H1 (cell line): ENCODE measurements around the gene DHRS4L2. TPM values are rescaled to one million over a fixed set of nuclear protein-coding genes. Genes with fewer than 3 reads are reported as not detected.

Experiments
- CTCF ChIA-PET: fragments of 300-600 bp; sonication (Branson Sonifier 250); formaldehyde crosslinking; loops from one replicate; lab custom pipeline; 2021; ENCODE audit not compliant: partially characterized antibody; lab: Charles Lee
- POLR2A ChIA-PET: fragments of 300-600 bp; sonication (Branson Sonifier 250); formaldehyde crosslinking; loops from one replicate; lab custom pipeline; 2021; ENCODE audit warnings: inconsistent platforms; ENCODE audit not compliant: partially characterized antibody; lab: Charles Lee
- DNase-seq, 2 experiments: peaks; one replicate each; pipeline versions ENCODE4 v3.0.0 to v3.0.0-alpha.2; 2010 to 2022; ENCODE audit warnings: low spot score in 2 of 2, low read depth in 1 of 2, mixed read lengths in 1 of 2
- FAIRE-seq: peaks from 2 replicates; lab custom pipeline; 2011; peaks lifted over from hg19 to GRCh38; lab: Jason Lieb, UNC
- H2AFZ ChIP-seq: 2 replicates; pipeline ENCODE4 v1.8.1; 2012; ENCODE audit warnings: low read length, inconsistent platforms
- H2AK5ac ChIP-seq: 2 replicates; pipeline ENCODE4 v1.6.1; 2013; ENCODE audit warnings: low read depth, low read length
- H2BK120ac ChIP-seq: replicated peaks from 2 replicates; pipeline ENCODE3; 2013; ENCODE audit warnings: low read depth, low read length, inconsistent platforms
- H2BK12ac ChIP-seq: 2 replicates; pipeline ENCODE4 v1.6.1; 2013; ENCODE audit warnings: low read depth, low read length
- H2BK15ac ChIP-seq: 2 replicates; pipeline ENCODE4 v1.6.1; 2013; ENCODE audit warnings: low read length
- H2BK20ac ChIP-seq: 2 replicates; pipeline ENCODE4 v1.6.1; 2013; ENCODE audit warnings: low read length
- H2BK5ac ChIP-seq: 2 replicates; pipeline ENCODE4 v1.6.1; 2013; ENCODE audit warnings: low read depth, low read length
- H3K14ac ChIP-seq: 2 replicates; pipeline ENCODE4 v1.6.1; 2013; ENCODE audit warnings: inconsistent platforms; ENCODE audit not compliant: insufficient read length
- H3K18ac ChIP-seq: 2 replicates; pipeline ENCODE4 v1.6.1; 2013; ENCODE audit warnings: low read length; ENCODE audit errors: extremely low read depth
- H3K23ac ChIP-seq: 2 replicates; pipeline ENCODE4 v1.6.1; 2013; ENCODE audit warnings: inconsistent platforms; ENCODE audit not compliant: insufficient read length
- H3K23me2 ChIP-seq: 2 replicates; pipeline ENCODE4 v1.6.1; 2013; ENCODE audit warnings: low read depth, low read length
- H3K27ac ChIP-seq: 2 replicates; pipeline ENCODE4 v1.6.1; 2011; ENCODE audit warnings: low read depth, low read length, inconsistent platforms
- H3K27me3 ChIP-seq, 4 experiments: replicated peaks in 1 of 4; 1 replicate in 1 of 4; 2 replicates in 3 of 4; pipeline versions ENCODE4 v1.6.1 to v1.8.1; 2011 to 2013; ENCODE audit warnings: low read length in 3 of 4, mild to moderate bottlenecking in 3 of 4, inconsistent platforms in 2 of 4, mixed read lengths in 2 of 4, moderate library complexity in 1 of 4; ENCODE audit not compliant: control insufficient read depth in 3 of 4, insufficient read depth in 3 of 4; ENCODE audit errors: extremely low read depth in 1 of 4
- H3K36me3 ChIP-seq, 4 experiments: 2 replicates each; pipeline versions ENCODE4 v1.6.1 to v1.8.1; 2011 to 2013; ENCODE audit warnings: mild to moderate bottlenecking in 4 of 4, low read length in 3 of 4, moderate library complexity in 2 of 4, control low read depth in 1 of 4, inconsistent platforms in 1 of 4; ENCODE audit not compliant: insufficient read depth in 4 of 4, control insufficient read depth in 2 of 4
- H3K4ac ChIP-seq: replicated peaks from 2 replicates; pipeline ENCODE3; 2013; ENCODE audit warnings: low read length, low read depth, mixed read lengths, inconsistent platforms; ENCODE audit not compliant: insufficient read length
- H3K4me1 ChIP-seq, 4 experiments: replicated peaks in 1 of 4; 1 replicate in 1 of 4; 2 replicates in 3 of 4; pipeline versions ENCODE4 v1.6.1 to v1.8.1; 2011 to 2013; ENCODE audit warnings: low read length in 3 of 4, inconsistent platforms in 2 of 4, mixed read lengths in 1 of 4; ENCODE audit not compliant: insufficient read depth in 4 of 4, control insufficient read depth in 3 of 4
- H3K4me2 ChIP-seq, 2 experiments: 2 replicates each; pipeline versions ENCODE4 v1.6.1 to v1.8.1; 2011 to 2013; ENCODE audit warnings: low read depth in 2 of 2, low read length in 2 of 2, control low read depth in 1 of 2, inconsistent platforms in 1 of 2, mild to moderate bottlenecking in 1 of 2; ENCODE audit not compliant: insufficient read depth in 1 of 2
- H3K4me3 ChIP-seq, 4 experiments: fragments of 200-600, 300-600 bp in 1 of 4; sonication (generic), shearing (Covaris generic), sonication (Bioruptor Twin) in 1 of 4; 2 replicates each; pipeline versions ENCODE4 v1.5.1 to v1.8.1; 2011 to 2016; ENCODE audit warnings: low read length in 4 of 4, low read depth in 3 of 4, control low read depth in 2 of 4, inconsistent platforms in 2 of 4, mild to moderate bottlenecking in 2 of 4, mixed read lengths in 1 of 4, moderate library complexity in 1 of 4; ENCODE audit not compliant: insufficient read depth in 2 of 4; ENCODE audit errors: extremely low read depth in 1 of 4
- H3K56ac ChIP-seq: replicated peaks from 2 replicates; pipeline ENCODE3; 2013; ENCODE audit warnings: low read depth, mild to moderate bottlenecking, mixed read lengths, low read length, inconsistent platforms; ENCODE audit not compliant: insufficient read length
- H3K79me1 ChIP-seq: 2 replicates; pipeline ENCODE4 v1.6.1; 2013; ENCODE audit warnings: low read depth, low read length, control low read depth
- H3K79me2 ChIP-seq, 2 experiments: 2 replicates each; pipeline versions ENCODE4 v1.6.1 to v1.8.1; 2012 to 2013; ENCODE audit warnings: low read length in 2 of 2, mild to moderate bottlenecking in 2 of 2, inconsistent platforms in 1 of 2; ENCODE audit not compliant: insufficient read depth in 2 of 2, control insufficient read depth in 1 of 2
- H3K9ac ChIP-seq, 4 experiments: replicated peaks in 1 of 4; 1 replicate in 1 of 4; 2 replicates in 3 of 4; pipeline versions ENCODE4 v1.6.1 to v1.8.1; 2011 to 2013; ENCODE audit warnings: low read depth in 3 of 4, low read length in 3 of 4, control low read depth in 2 of 4, mild to moderate bottlenecking in 2 of 4, moderate library complexity in 2 of 4, inconsistent platforms in 1 of 4; ENCODE audit errors: extremely low read depth in 1 of 4
- H3K9me3 ChIP-seq, 2 experiments: 2 replicates each; pipeline versions ENCODE4 v1.6.1 to v1.8.1; 2012 to 2013; ENCODE audit warnings: mild to moderate bottlenecking in 2 of 2, moderate library complexity in 2 of 2, control low read depth in 1 of 2, inconsistent platforms in 1 of 2, low read depth in 1 of 2, low read length in 1 of 2, mixed read lengths in 1 of 2; ENCODE audit not compliant: insufficient read depth in 2 of 2
- H4K20me1 ChIP-seq, 2 experiments: replicated peaks in 1 of 2; 2 replicates each; pipeline versions ENCODE3 to v1.8.1; 2011 to 2013; ENCODE audit warnings: inconsistent platforms in 2 of 2, low read length in 2 of 2, mild to moderate bottlenecking in 1 of 2; ENCODE audit not compliant: insufficient read depth in 2 of 2, control insufficient read depth in 1 of 2
- H4K5ac ChIP-seq: 2 replicates; pipeline ENCODE4 v1.6.1; 2013; ENCODE audit warnings: low read length, low read depth, mixed read lengths, inconsistent platforms; ENCODE audit not compliant: insufficient read length
- H4K8ac ChIP-seq: 2 replicates; pipeline ENCODE4 v1.8.0; 2013; ENCODE audit warnings: mild to moderate bottlenecking, moderate library complexity, low read length, inconsistent platforms; ENCODE audit not compliant: insufficient read depth; ENCODE audit errors: extremely low read depth
- H4K91ac ChIP-seq: replicated peaks from 2 replicates; pipeline ENCODE3; 2013; ENCODE audit warnings: low read length, mixed read lengths, inconsistent platforms; ENCODE audit not compliant: insufficient read length
- CREB1 ChIP-seq: IDR thresholded peaks from 2 replicates; pipeline ENCODE4 v1.6.1; 2012; ENCODE audit warnings: inconsistent platforms
- CTBP2 ChIP-seq: IDR thresholded peaks from 2 replicates; pipeline ENCODE4 v1.7.0; 2011; ENCODE audit warnings: borderline replicate concordance, mild to moderate bottlenecking, moderate library complexity, mixed read lengths, low read length; ENCODE audit not compliant: insufficient read depth, insufficient read length
- KDM5A ChIP-seq: fragments of 200-600 bp; IDR thresholded peaks from 2 replicates; pipeline ENCODE4 v1.7.1; 2012; ENCODE audit warnings: mild to moderate bottlenecking, low read length, inconsistent platforms, mixed read lengths
- RAD21 ChIP-seq, 2 experiments: IDR thresholded peaks in 1 of 2; conservative IDR thresholded peaks in 1 of 2; 2 replicates each; pipeline ENCODE4 v1.6.1; 2011; ENCODE audit warnings: low read depth in 2 of 2, low read length in 2 of 2, improper control_type of control experiment in 1 of 2, inconsistent platforms in 1 of 2, mild to moderate bottlenecking in 1 of 2, moderate library complexity in 1 of 2
- SIN3A ChIP-seq, 2 experiments: IDR thresholded peaks in 1 of 2; conservative IDR thresholded peaks in 1 of 2; 2 replicates each; pipeline ENCODE4 v1.6.1; 2011 to 2012; ENCODE audit warnings: low read length in 2 of 2, improper control_type of control experiment in 1 of 2, low read depth in 1 of 2, mild to moderate bottlenecking in 1 of 2
- SP2 ChIP-seq: IDR thresholded peaks from 2 replicates; pipeline ENCODE4 v1.6.1; 2012; ENCODE audit warnings: mild to moderate bottlenecking, low read length, inconsistent platforms
- TAF7 ChIP-seq: optimal IDR thresholded peaks from 2 replicates; pipeline ENCODE3; 2011; ENCODE audit warnings: low read depth, mild to moderate bottlenecking, inconsistent platforms, low read length, moderate library complexity, borderline replicate concordance
- TCF12 ChIP-seq: IDR thresholded peaks from 2 replicates; pipeline ENCODE4 v1.6.1; 2011; ENCODE audit warnings: low read depth, mild to moderate bottlenecking, low read length
- WGBS, 2 experiments: shearing (Covaris generic) in 1 of 2; methylation state at CpG; one replicate each; pipeline versions ENCODE4 v1.1.6 to v1.1.7; 2013 to 2015; ENCODE audit warnings: low lambda C conversion rate in 2 of 2, mixed read lengths in 2 of 2, inconsistent platforms in 1 of 2, low coverage in 1 of 2, missing lambda C conversion rate in 1 of 2; ENCODE audit not compliant: insufficient replicate concordance in 2 of 2, insufficient coverage in 1 of 2, insufficient read length in 1 of 2; ENCODE audit errors: extremely low coverage in 1 of 2, missing lambda C conversion rate in 1 of 2; 5-methylcytosine and 5-hydroxymethylcytosine counted together
- polyA plus RNA-seq, 7 experiments: library from polyadenylated mRNA; depleted of rRNA in 3 of 7; stranded (reverse) in 5 of 7; unstranded in 2 of 7; fragments of >200 nt in 5 of 7; fragments of 200-250 nt in 2 of 7; gene quantifications; 1 replicate in 5 of 7; 2 replicates in 1 of 7; 4 replicates in 1 of 7; pipeline versions ENCODE4 v1.2.1 to v1.2.3, GENCODE V29; 2011 to 2013; ENCODE audit warnings: missing spikeins in 2 of 7, mixed read lengths in 2 of 7
- total RNA-seq: library from RNA; stranded (reverse); fragmentation: NEBNext Ultra II Directional; extraction: Animal tissue kit (Norgen Biotek cat#: 25700); gene quantifications from 2 replicates; pipeline ENCODE4 v1.2.1, GENCODE V29; 2021
- TF ChIP-seq, protein P1 (sequence below), 3 experiments: IDR thresholded peaks; 1 replicate in 2 of 3; 2 replicates in 1 of 3; pipeline versions ENCODE4 v1.5.1 to v1.6.1; 2011; ENCODE audit warnings: low read length in 3 of 3, mild to moderate bottlenecking in 3 of 3, inconsistent platforms in 2 of 3, low read depth in 1 of 3, moderate library complexity in 1 of 3; ENCODE audit not compliant: insufficient read depth in 1 of 3; ENCODE audit errors: control extremely low read depth in 1 of 3

DHRS4L2 gene
- total and polyA plus RNA-seq, 2 of the 8 experiments (the other 6 are each of a cell fraction or from before 2014, with no cell fraction given): 12.3 to 15.4 TPM

DNA sequence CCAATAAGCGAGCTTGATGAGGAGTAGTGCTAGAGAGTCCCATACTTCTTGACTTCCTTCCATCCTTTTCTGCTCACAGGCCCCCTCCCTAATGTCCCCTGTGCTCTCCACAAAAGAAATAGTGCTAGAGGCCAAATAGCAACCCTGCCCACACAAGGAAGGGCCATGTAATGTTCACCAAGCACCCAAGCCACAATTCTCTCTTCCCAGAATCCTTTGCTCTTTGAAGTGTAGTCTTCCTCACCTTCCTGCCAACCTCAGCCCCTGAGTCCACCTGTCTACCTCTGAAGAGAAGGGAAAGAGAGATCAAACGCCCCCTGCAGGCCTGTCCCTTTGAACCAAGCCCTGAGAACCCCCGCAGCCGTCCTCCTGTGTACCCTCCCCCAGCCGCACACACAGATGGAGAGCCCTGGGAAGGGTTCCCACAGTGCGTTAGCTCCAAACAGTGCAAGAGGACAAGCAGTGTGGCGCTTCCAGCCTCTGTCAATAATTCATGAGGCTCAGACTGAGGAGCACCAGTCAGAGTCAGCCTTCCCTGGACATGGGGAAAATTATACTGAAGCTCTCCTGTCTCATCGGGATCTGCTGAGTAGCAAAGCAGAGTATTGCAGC lies 37.0 kb upstream of the DHRS4L2 start:
- Histone ChIP-seq H3K27ac (no peak overlapping the region), H3K56ac (no peak overlapping the region), H3K4me3 (no peak overlapping the region), H3K4ac (no peak overlapping the region), H3K9me3 (no peaks in the 10 kb centered on the region), H2BK12ac (no peak overlapping the region), H3K18ac (no peak overlapping the region), H2BK15ac (no peak overlapping the region), H3K79me1 (no peaks in the 10 kb centered on the region), H2BK120ac (no peak overlapping the region), H2AK5ac (no peak overlapping the region), H4K8ac (no peak overlapping the region), H3K4me2 (no peak overlapping the region), H3K14ac (no peak overlapping the region), H3K4me1 (peaks cover 0 to 7% (median under 1%) of the 10 kb centered on the region in 4 experiments; a peak in 2 of 7 replicates), H2BK20ac (no peak overlapping the region)
- 72% methylated on average over 8 of the region's 8 CpGs; no CpG with 5 or more reads in 1 of the 2 experiments for WGBS, 2 experiments
- DNase-seq: peak; percentile 10 to 64
- no peak for TF ChIP-seq SP2
- no peak for TF ChIP-seq SIN3A (conservative IDR thresholded peaks at IDR 0.05 in 1 of 2, IDR thresholded peaks at IDR 0.05 in 1 of 2; ENCODE audit: low read depth in 1 of 2, low read length in 2 of 2)
- TF ChIP-seq TAF7: no peak
- TF ChIP-seq KDM5A: no peak
- peak; percentile 25 to 42; a peak in 3 of 4 replicates for TF ChIP-seq RAD21 (IDR thresholded peaks at IDR 0.05 in 1 of 2, conservative IDR thresholded peaks at IDR 0.05 in 1 of 2; ENCODE audit: low read depth in 2 of 2, low read length in 2 of 2)
- TF ChIP-seq CREB1: no peak
- TF ChIP-seq, protein P1, sequence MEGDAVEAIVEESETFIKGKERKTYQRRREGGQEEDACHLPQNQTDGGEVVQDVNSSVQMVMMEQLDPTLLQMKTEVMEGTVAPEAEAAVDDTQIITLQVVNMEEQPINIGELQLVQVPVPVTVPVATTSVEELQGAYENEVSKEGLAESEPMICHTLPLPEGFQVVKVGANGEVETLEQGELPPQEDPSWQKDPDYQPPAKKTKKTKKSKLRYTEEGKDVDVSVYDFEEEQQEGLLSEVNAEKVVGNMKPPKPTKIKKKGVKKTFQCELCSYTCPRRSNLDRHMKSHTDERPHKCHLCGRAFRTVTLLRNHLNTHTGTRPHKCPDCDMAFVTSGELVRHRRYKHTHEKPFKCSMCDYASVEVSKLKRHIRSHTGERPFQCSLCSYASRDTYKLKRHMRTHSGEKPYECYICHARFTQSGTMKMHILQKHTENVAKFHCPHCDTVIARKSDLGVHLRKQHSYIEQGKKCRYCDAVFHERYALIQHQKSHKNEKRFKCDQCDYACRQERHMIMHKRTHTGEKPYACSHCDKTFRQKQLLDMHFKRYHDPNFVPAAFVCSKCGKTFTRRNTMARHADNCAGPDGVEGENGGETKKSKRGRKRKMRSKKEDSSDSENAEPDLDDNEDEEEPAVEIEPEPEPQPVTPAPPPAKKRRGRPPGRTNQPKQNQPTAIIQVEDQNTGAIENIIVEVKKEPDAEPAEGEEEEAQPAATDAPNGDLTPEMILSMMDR (IDR thresholded peaks at IDR 0.05; ENCODE audit: control extremely low read depth in 1 of 3, insufficient read depth in 1 of 3, low read depth in 1 of 3, low read length in 3 of 3): peak; percentile 31 to 49 (median 46)
- TF ChIP-seq TCF12: no peak
- no peak for TF ChIP-seq CTBP2
- TF ChIP-seq, all 59 proteins: peak for 2
- H4K91ac ChIP-seq: no peak overlapping the region
- ChIA-PET POLR2A (interaction anchor here (0.6 kb wide), 1 partner anchor 137 kb away, joined by 3 read pairs; no protein-coding TSS in a partner anchor), CTCF (interaction anchor here (0.5 to 4.2 kb wide), 16 partner anchors 9 to 617 kb away, joined by 3 to 35 read pairs (median 4); no protein-coding TSS in a partner anchor)
- H3K36me3 ChIP-seq: no peaks in the 10 kb centered on the region
- H3K9ac ChIP-seq: no peak overlapping the region
- no peaks in the 10 kb centered on the region; the same call in 1 of the 2 replicates for H3K23me2 ChIP-seq
- H2BK5ac ChIP-seq: no peak overlapping the region
- no peak overlapping the region for H3K23ac ChIP-seq
- no peak overlapping the region for H2AFZ ChIP-seq
- no peaks in the 10 kb centered on the region for H4K20me1 ChIP-seq
- H4K5ac ChIP-seq: no peak overlapping the region
- FAIRE-seq: no peak
- no peaks in the 10 kb centered on the region for H3K27me3 ChIP-seq
- no peaks in the 10 kb centered on the region for H3K79me2 ChIP-seq
